Activated CD4-positive, alpha-beta memory T cell treated with anti-CD3 and anti-CD28 coated beads for 36 hours (primary cell): ENCODE results near the gene TRPM2. TPM values are rescaled to one million over a fixed set of nuclear protein-coding genes. Genes with fewer than 3 reads are reported as not detected.
"Not testable (repeated sequence)": the region's sequence is repeated elsewhere in the genome, so short reads cannot be mapped to it uniquely, and the experiment has no call there.

ENCODE experiments used
- CTCF ChIA-PET: fragments of 350-600 bp; sonication (Branson Sonifier 250); formaldehyde crosslinking; loops from one replicate; lab custom pipeline; 2021; ENCODE audit warnings: antibody characterized with exemption, inconsistent platforms; lab: Charles Lee
- POLR2A ChIA-PET: fragments of 350-600 bp; sonication (Branson Sonifier 250); formaldehyde crosslinking; loops from one replicate; lab custom pipeline; 2021; ENCODE audit warnings: antibody characterized with exemption; lab: Charles Lee
- DNase-seq: peaks from one replicate; pipeline ENCODE4 v3.0.0-alpha.2; 2020
- H3K27ac Mint-ChIP-seq: one replicate; pipeline ENCODE4 v1.8.0; 2021; ENCODE audit warnings: mixed read lengths
- H3K27me3 Mint-ChIP-seq: one replicate; pipeline ENCODE4 v1.8.0; 2021; ENCODE audit warnings: mixed read lengths
- H3K36me3 Mint-ChIP-seq: one replicate; pipeline ENCODE4 v1.8.0; 2021; ENCODE audit warnings: mixed read lengths
- H3K4me1 Mint-ChIP-seq: one replicate; pipeline ENCODE4 v1.8.0; 2021; ENCODE audit warnings: low read depth, mixed read lengths
- H3K4me3 Mint-ChIP-seq: one replicate; pipeline ENCODE4 v1.8.0; 2021; ENCODE audit warnings: mild to moderate bottlenecking, mixed read lengths
- H3K9me3 Mint-ChIP-seq: one replicate; pipeline ENCODE4 v1.8.0; 2021; ENCODE audit warnings: mixed read lengths
- intact Hi-C: fragments of 100-400 bp; cut with micrococcal nuclease; formaldehyde crosslinking; loops from one replicate; pipeline ENCODE4 v1.15.1; 2023
- total RNA-seq, 2 experiments: library from RNA; stranded (reverse); gene quantifications; one replicate each; pipeline ENCODE4 v1.2.3, GENCODE V29; 2021

The TRPM2 gene
- total RNA-seq, 2 experiments from 2014 or later: 1.6 to 1.9 TPM

GRCh38 chr21:44475266-44475845, 121.9 kb downstream of the TRPM2 start:
- H3K36me3 Mint-ChIP-seq: no peaks in the 10 kb centered on the region
- H3K9me3 Mint-ChIP-seq: no peaks in the 10 kb centered on the region
- intact Hi-C loops: no loop called here
- H3K4me3 Mint-ChIP-seq: no peak overlapping the region
- DNase-seq: no peak
- no peaks in the 10 kb centered on the region for H3K27me3 Mint-ChIP-seq
- CTCF ChIA-PET: no interaction called here
- peaks cover 7% of the 10 kb centered on the region for H3K4me1 Mint-ChIP-seq
- H3K27ac Mint-ChIP-seq: no peak overlapping the region
- POLR2A ChIA-PET: no interaction called here

GRCh38 chr21:44477131-44477530, 123.7 kb downstream of the TRPM2 start:
- POLR2A ChIA-PET: no interaction called here
- Mint-ChIP-seq H3K9me3 (no peaks in the 10 kb centered on the region), H3K27ac (no peak overlapping the region), H3K4me3 (no peak overlapping the region), H3K27me3 (no peaks in the 10 kb centered on the region), H3K36me3 (no peaks in the 10 kb centered on the region), H3K4me1 (peaks cover 7% of the 10 kb centered on the region)
- CTCF ChIA-PET: interaction anchor here (0.9 kb wide), 2 partner anchors 11 to 20 kb away, joined by 3 read pairs; no protein-coding TSS in a partner anchor
- DNase-seq: no peak
- intact Hi-C loops: no loop called here

GRCh38 chr21:44477712-44478111, 124.3 kb downstream of the TRPM2 start:
- CTCF ChIA-PET: interaction anchor here (0.9 kb wide), 2 partner anchors 10 to 19 kb away, joined by 3 read pairs; no protein-coding TSS in a partner anchor
- Mint-ChIP-seq H3K9me3 (no peaks in the 10 kb centered on the region), H3K36me3 (no peaks in the 10 kb centered on the region), H3K27ac (no peak overlapping the region), H3K4me3 (no peak overlapping the region), H3K4me1 (peaks cover 7% of the 10 kb centered on the region), H3K27me3 (no peaks in the 10 kb centered on the region)
- no peak for DNase-seq
- POLR2A ChIA-PET: no interaction called here
- intact Hi-C loops: no loop called here

GRCh38 chr21:44478124-44478800, 124.8 kb downstream of the TRPM2 start:
- H3K4me3 Mint-ChIP-seq: no peak overlapping the region
- no peaks in the 10 kb centered on the region for H3K27me3 Mint-ChIP-seq
- H3K9me3 Mint-ChIP-seq: no peaks in the 10 kb centered on the region
- DNase-seq: no peak
- H3K27ac Mint-ChIP-seq: no peak overlapping the region
- H3K4me1 Mint-ChIP-seq: peaks cover 7% of the 10 kb centered on the region
- no peaks in the 10 kb centered on the region for H3K36me3 Mint-ChIP-seq
- ChIA-PET POLR2A (no interaction called here), CTCF (interaction anchor here (0.9 kb wide), 1 partner anchor 18 kb away, joined by 3 read pairs; no protein-coding TSS in a partner anchor)
- intact Hi-C loops: no loop called here

- intact Hi-C loops: no loop called here
- CTCF ChIA-PET: interaction anchor here (1.4 to 1.9 kb wide), 2 partner anchors 10 to 48 kb away, joined by 3 to 6 read pairs; no protein-coding TSS in a partner anchor
- no peak overlapping the region for H3K27ac Mint-ChIP-seq
- H3K9me3 Mint-ChIP-seq: no peaks in the 10 kb centered on the region
- POLR2A ChIA-PET: no interaction called here
- H3K36me3 Mint-ChIP-seq: no peaks in the 10 kb centered on the region
- no peaks in the 10 kb centered on the region for H3K27me3 Mint-ChIP-seq
- H3K4me3 Mint-ChIP-seq: no peak overlapping the region
- H3K4me1 Mint-ChIP-seq: peaks cover 7% of the 10 kb centered on the region
- no peak for DNase-seq
Observed at GRCh38 chr21:44478801-44479167, 125.4 kb downstream of the TRPM2 start.

GRCh38 chr21:44479556-44480199, 126.3 kb downstream of the TRPM2 start:
- H3K27ac Mint-ChIP-seq, intact Hi-C loops: not testable (repeated sequence)
- CTCF ChIA-PET: interaction anchor here (0.7 to 1.9 kb wide), 10 partner anchors 9 to 421 kb away, joined by 3 to 6 read pairs (median 4); no protein-coding TSS in a partner anchor

GRCh38 chr21:44480200-44481053, 127.0 kb downstream of the TRPM2 start:
- ChIA-PET CTCF (interaction anchor here (0.7 to 1.9 kb wide), 12 partner anchors 8 to 422 kb away, joined by 3 to 6 read pairs (median 3); no protein-coding TSS in a partner anchor), POLR2A (interaction anchor here (1.1 kb wide), 1 partner anchor 142 kb away, joined by 3 read pairs; no protein-coding TSS in a partner anchor)
- Mint-ChIP-seq H3K4me3 (no peak overlapping the region), H3K27me3 (no peaks in the 10 kb centered on the region), H3K27ac (no peak overlapping the region), H3K36me3 (no peaks in the 10 kb centered on the region), H3K4me1 (peaks cover 7% of the 10 kb centered on the region), H3K9me3 (no peaks in the 10 kb centered on the region)
- intact Hi-C loops: no loop called here
- DNase-seq: no peak

More at GRCh38 chr21:44479556-44480199, 126.3 kb downstream of the TRPM2 start:
- peak; percentile 69 for DNase-seq
- not testable (repeated sequence) for H3K9me3 Mint-ChIP-seq, H3K27me3 Mint-ChIP-seq, H3K4me1 Mint-ChIP-seq, H3K36me3 Mint-ChIP-seq, H3K4me3 Mint-ChIP-seq
- POLR2A ChIA-PET: interaction anchor here (1.1 kb wide), 1 partner anchor 141 kb away, joined by 3 read pairs; no protein-coding TSS in a partner anchor

GRCh38 chr21:44482581-44483287, 129.3 kb downstream of the TRPM2 start:
- POLR2A ChIA-PET: no interaction called here
- no peak overlapping the region for H3K4me3 Mint-ChIP-seq
- DNase-seq: no peak
- H3K27me3 Mint-ChIP-seq: no peaks in the 10 kb centered on the region
- no peak overlapping the region for H3K27ac Mint-ChIP-seq
- CTCF ChIA-PET: no interaction called here
- intact Hi-C loops: no loop called here
- H3K4me1 Mint-ChIP-seq: peaks cover 7% of the 10 kb centered on the region
- peaks cover under 1% of the 10 kb centered on the region for H3K9me3 Mint-ChIP-seq
- H3K36me3 Mint-ChIP-seq: no peaks in the 10 kb centered on the region

GRCh38 chr21:44483288-44484237, 130.1 kb downstream of the TRPM2 start:
- H3K27me3 Mint-ChIP-seq: no peaks in the 10 kb centered on the region
- peaks cover 7% of the 10 kb centered on the region for H3K4me1 Mint-ChIP-seq
- H3K4me3 Mint-ChIP-seq: no peak overlapping the region
- ChIA-PET CTCF (interaction anchor here (1.1 kb wide), 1 partner anchor 27 kb away, joined by 4 read pairs; no protein-coding TSS in a partner anchor), POLR2A (no interaction called here)
- no peaks in the 10 kb centered on the region for H3K36me3 Mint-ChIP-seq
- intact Hi-C loops: no loop called here
- peaks cover 3% of the 10 kb centered on the region for H3K9me3 Mint-ChIP-seq
- DNase-seq: no peak
- H3K27ac Mint-ChIP-seq: no peak overlapping the region

GRCh38 chr21:44484498-44485253, 131.3 kb downstream of the TRPM2 start:
- ChIA-PET CTCF (interaction anchor here (1.1 kb wide), 1 partner anchor 25 kb away, joined by 4 read pairs; no protein-coding TSS in a partner anchor), POLR2A (no interaction called here)
- no peak for DNase-seq
- peak overlapping the region; percentile 6 for H3K27ac Mint-ChIP-seq
- H3K4me3 Mint-ChIP-seq: no peak overlapping the region
- peaks cover 3% of the 10 kb centered on the region for H3K9me3 Mint-ChIP-seq
- intact Hi-C loops: no loop called here
- H3K27me3 Mint-ChIP-seq: no peaks in the 10 kb centered on the region
- no peaks in the 10 kb centered on the region for H3K4me1 Mint-ChIP-seq
- H3K36me3 Mint-ChIP-seq: no peaks in the 10 kb centered on the region
